ENCODE results near the gene FHIP2A. TPM values are rescaled to one million over a fixed set of nuclear protein-coding genes. Genes with fewer than 3 reads are reported as not detected.

Gene FHIP2A
- total RNA-seq, 2 experiments from 2014 or later, result 33.5 to 35.7 TPM

GRCh38 chr10:114800361-114800760 is 21.2 kb upstream of the FHIP2A start:
- DNase-seq, result no peak
- Mint-ChIP-seq H3K36me3 (peaks cover 22% of the 10 kb centered on the region), H3K27me3 (no peaks in the 10 kb centered on the region), H3K9me3 (ENCODE audit: low read depth) (peaks cover 2% of the 10 kb centered on the region), H3K4me3 (peak overlapping the region; percentile 58), H3K4me1 (peaks cover 29% of the 10 kb centered on the region), H3K27ac (peak overlapping the region; percentile 87)
- no peak for ATAC-seq
- CTCF ChIA-PET, result interaction anchor here (1.3 to 4.5 kb wide), 2 partner anchors 22 to 79 kb away, joined by 4 to 46 read pairs; partner anchors contain the start of gene FHIP2A

GRCh38 chr10:114801411-114801813 is 20.2 kb upstream of the FHIP2A start:
- H3K4me1 Mint-ChIP-seq, result peaks cover 29% of the 10 kb centered on the region
- no peaks in the 10 kb centered on the region for H3K27me3 Mint-ChIP-seq
- ATAC-seq (peak; percentile 93), DNase-seq (peak; percentile 67)
- peak overlapping the region; percentile 58 for H3K4me3 Mint-ChIP-seq
- CTCF ChIA-PET, result interaction anchor here (0.6 to 4.5 kb wide), 6 partner anchors 9 to 78 kb away, joined by 3 to 46 read pairs (median 4); partner anchors contain the start of gene FHIP2A
- peak overlapping the region; percentile 87 for H3K27ac Mint-ChIP-seq
- peaks cover 22% of the 10 kb centered on the region for H3K36me3 Mint-ChIP-seq
- peaks cover 2% of the 10 kb centered on the region for H3K9me3 Mint-ChIP-seq (ENCODE audit: low read depth)

- Mint-ChIP-seq H3K27ac (peak overlapping the region; percentile 87), H3K36me3 (peaks cover 15% of the 10 kb centered on the region), H3K4me3 (peak overlapping the region; percentile 16), H3K9me3 (ENCODE audit: low read depth) (peaks cover 2% of the 10 kb centered on the region), H3K4me1 (peaks cover 29% of the 10 kb centered on the region), H3K27me3 (no peaks in the 10 kb centered on the region)
- DNase-seq, result no peak
- CTCF ChIA-PET, result interaction anchor here (1.2 to 4.5 kb wide), 3 partner anchors 8 to 20 kb away, joined by 5 to 46 read pairs (median 9); partner anchors contain the start of gene FHIP2A
- no peak for ATAC-seq
Observed at GRCh38 chr10:114802177-114802576, 19.4 kb upstream of the FHIP2A start.

GRCh38 chr10:114806562-114807391 is 14.8 kb upstream of the FHIP2A start:
- H3K27ac Mint-ChIP-seq, result no peak overlapping the region
- CTCF ChIA-PET, result no interaction called here

GRCh38 chr10:114808982-114809381 is 12.6 kb upstream of the FHIP2A start:
- H3K27ac Mint-ChIP-seq, result no peak overlapping the region
- H3K27me3 Mint-ChIP-seq, result no peaks in the 10 kb centered on the region
- H3K4me1 Mint-ChIP-seq, result peaks cover 37% of the 10 kb centered on the region
- ATAC-seq (no peak), DNase-seq (no peak)
- CTCF ChIA-PET, result no interaction called here
- no peaks in the 10 kb centered on the region for H3K9me3 Mint-ChIP-seq (ENCODE audit: low read depth)
- H3K4me3 Mint-ChIP-seq, result no peak overlapping the region
- H3K36me3 Mint-ChIP-seq, result peaks cover 4% of the 10 kb centered on the region

More at GRCh38 chr10:114806562-114807391, 14.8 kb upstream of the FHIP2A start:
- H3K27me3 Mint-ChIP-seq, result no peaks in the 10 kb centered on the region
- H3K4me1 Mint-ChIP-seq, result peaks cover 39% of the 10 kb centered on the region
- peaks cover 7% of the 10 kb centered on the region for H3K36me3 Mint-ChIP-seq
- no peak overlapping the region for H3K4me3 Mint-ChIP-seq
- ATAC-seq, result no peak
- DNase-seq, result no peak
- peaks cover 2% of the 10 kb centered on the region for H3K9me3 Mint-ChIP-seq (ENCODE audit: low read depth)

GRCh38 chr10:114810926-114811325 is 10.7 kb upstream of the FHIP2A start:
- peaks cover 4% of the 10 kb centered on the region for H3K36me3 Mint-ChIP-seq
- no peaks in the 10 kb centered on the region for H3K27me3 Mint-ChIP-seq
- ATAC-seq, result peak; percentile 96
- H3K4me3 Mint-ChIP-seq, result peak overlapping the region; percentile 37
- peak overlapping the region; percentile 90 for H3K27ac Mint-ChIP-seq
- DNase-seq, result no peak
- peaks cover 37% of the 10 kb centered on the region for H3K4me1 Mint-ChIP-seq
- no peaks in the 10 kb centered on the region for H3K9me3 Mint-ChIP-seq (ENCODE audit: low read depth)
- CTCF ChIA-PET, result interaction anchor here (0.7 to 4.5 kb wide), 5 partner anchors 9 to 285 kb away, joined by 3 to 35 read pairs (median 3); partner anchors contain the start of gene FHIP2A

GRCh38 chr10:114811862-114812261 is 9.7 kb upstream of the FHIP2A start:
- Mint-ChIP-seq H3K36me3 (peaks cover 4% of the 10 kb centered on the region), H3K4me3 (no peak overlapping the region), H3K9me3 (ENCODE audit: low read depth) (no peaks in the 10 kb centered on the region), H3K27ac (no peak overlapping the region), H3K27me3 (peaks cover under 1% of the 10 kb centered on the region), H3K4me1 (peaks cover 37% of the 10 kb centered on the region)
- DNase-seq, result no peak
- CTCF ChIA-PET, result interaction anchor here (1.3 to 4.5 kb wide), 2 partner anchors 10 to 64 kb away, joined by 3 to 35 read pairs; partner anchors contain the start of gene FHIP2A
- peak; percentile 28 for ATAC-seq

GRCh38 chr10:114815791-114816190 is 5.8 kb upstream of the FHIP2A start:
- peaks cover 11% of the 10 kb centered on the region for H3K27me3 Mint-ChIP-seq
- ATAC-seq (no peak), DNase-seq (no peak)
- H3K4me3 Mint-ChIP-seq, result no peak overlapping the region
- H3K4me1 Mint-ChIP-seq, result peaks cover 20% of the 10 kb centered on the region
- H3K36me3 Mint-ChIP-seq, result peaks cover 3% of the 10 kb centered on the region
- H3K27ac Mint-ChIP-seq, result no peak overlapping the region
- CTCF ChIA-PET, result no interaction called here
- no peaks in the 10 kb centered on the region for H3K9me3 Mint-ChIP-seq (ENCODE audit: low read depth)

GRCh38 chr10:114816308-114816707 is 5.3 kb upstream of the FHIP2A start:
- H3K4me3 Mint-ChIP-seq, result no peak overlapping the region
- H3K27ac Mint-ChIP-seq, result no peak overlapping the region
- CTCF ChIA-PET, result no interaction called here
- H3K36me3 Mint-ChIP-seq, result peaks cover 2% of the 10 kb centered on the region
- peaks cover 19% of the 10 kb centered on the region for H3K4me1 Mint-ChIP-seq
- H3K27me3 Mint-ChIP-seq, result peaks cover 11% of the 10 kb centered on the region
- no peak for ATAC-seq
- no peak for DNase-seq
- no peaks in the 10 kb centered on the region for H3K9me3 Mint-ChIP-seq (ENCODE audit: low read depth)

- Mint-ChIP-seq H3K27me3 (peaks cover 11% of the 10 kb centered on the region), H3K36me3 (peaks cover 4% of the 10 kb centered on the region), H3K27ac (no peak overlapping the region), H3K4me1 (peaks cover 20% of the 10 kb centered on the region), H3K9me3 (ENCODE audit: low read depth) (no peaks in the 10 kb centered on the region), H3K4me3 (no peak overlapping the region)
- CTCF ChIA-PET, result interaction anchor here (0.7 to 1.2 kb wide), 2 partner anchors 37 to 515 kb away, joined by 3 read pairs; no protein-coding TSS in a partner anchor
- DNase-seq, result no peak
- no peak for ATAC-seq
Observed at GRCh38 chr10:114819322-114819721, 2.3 kb upstream of the FHIP2A start.

- CTCF ChIA-PET, result interaction anchor here (0.8 to 4.2 kb wide), 30 partner anchors 8 to 519 kb away, joined by 3 to 46 read pairs (median 4); no protein-coding TSS in a partner anchor
- Mint-ChIP-seq H3K27ac (peak overlapping the region; percentile 92), H3K36me3 (peaks cover 14% of the 10 kb centered on the region), H3K9me3 (ENCODE audit: low read depth) (no peaks in the 10 kb centered on the region), H3K4me1 (peaks cover 43% of the 10 kb centered on the region), H3K27me3 (peaks cover 9% of the 10 kb centered on the region), H3K4me3 (peak overlapping the region; percentile 91)
- no peak for DNase-seq
- peak; percentile 60 for ATAC-seq
Observed at GRCh38 chr10:114821915-114822443, 399 bp downstream of the FHIP2A start.

- H3K4me1 Mint-ChIP-seq, result peaks cover 47% of the 10 kb centered on the region
- ATAC-seq, result peak; percentile 25
- DNase-seq, result peak; percentile 60
- H3K36me3 Mint-ChIP-seq, result peaks cover 16% of the 10 kb centered on the region
- CTCF ChIA-PET, result interaction anchor here (0.8 to 4.2 kb wide), 23 partner anchors 7 to 520 kb away, joined by 3 to 46 read pairs (median 4); no protein-coding TSS in a partner anchor
- peak overlapping the region; percentile 92 for H3K27ac Mint-ChIP-seq
- no peaks in the 10 kb centered on the region for H3K9me3 Mint-ChIP-seq (ENCODE audit: low read depth)
- H3K4me3 Mint-ChIP-seq, result peak overlapping the region; percentile 91
- H3K27me3 Mint-ChIP-seq, result peaks cover 9% of the 10 kb centered on the region
Observed at GRCh38 chr10:114822444-114823076, 980 bp downstream of the FHIP2A start.

GRCh38 chr10:114823077-114823463 is 1.5 kb downstream of the FHIP2A start:
- H3K27ac Mint-ChIP-seq, result peak overlapping the region; percentile 92
- H3K4me1 Mint-ChIP-seq, result peaks cover 47% of the 10 kb centered on the region
- H3K9me3 Mint-ChIP-seq (ENCODE audit: low read depth), result no peaks in the 10 kb centered on the region
- CTCF ChIA-PET, result interaction anchor here (0.9 to 4.2 kb wide), 8 partner anchors 11 to 519 kb away, joined by 3 to 46 read pairs (median 11); no protein-coding TSS in a partner anchor
- H3K4me3 Mint-ChIP-seq, result peak overlapping the region; percentile 91
- H3K36me3 Mint-ChIP-seq, result peaks cover 17% of the 10 kb centered on the region
- no peak for ATAC-seq
- H3K27me3 Mint-ChIP-seq, result peaks cover 5% of the 10 kb centered on the region
- DNase-seq, result no peak

All from activated CD8-positive, alpha-beta memory T cell treated with anti-CD3 and anti-CD28 coated beads, Interleukin-2, amount 10 ng/mL, durations not matched to agents 7 days and 5 days (primary cell).